DND-41 (cell line): ENCODE data around the gene KLHDC7B.

Source experiments
- EZH2 ChIP-seq: IDR thresholded peaks from 3 replicates; pipeline ENCODE4 v1.6.1; 2012; ENCODE audit warnings: borderline replicate concordance, low read depth, mild to moderate bottlenecking, moderate library complexity, low read length, inconsistent platforms; ENCODE audit not compliant: severe bottlenecking
- TF ChIP-seq, protein P1 (sequence below): IDR thresholded peaks from 2 replicates; pipeline ENCODE4 v1.5.1; 2012; ENCODE audit warnings: borderline replicate concordance, low read length, moderate library complexity, mild to moderate bottlenecking; ENCODE audit not compliant: poor library complexity, severe bottlenecking; ENCODE audit errors: extremely low read depth

DNA sequence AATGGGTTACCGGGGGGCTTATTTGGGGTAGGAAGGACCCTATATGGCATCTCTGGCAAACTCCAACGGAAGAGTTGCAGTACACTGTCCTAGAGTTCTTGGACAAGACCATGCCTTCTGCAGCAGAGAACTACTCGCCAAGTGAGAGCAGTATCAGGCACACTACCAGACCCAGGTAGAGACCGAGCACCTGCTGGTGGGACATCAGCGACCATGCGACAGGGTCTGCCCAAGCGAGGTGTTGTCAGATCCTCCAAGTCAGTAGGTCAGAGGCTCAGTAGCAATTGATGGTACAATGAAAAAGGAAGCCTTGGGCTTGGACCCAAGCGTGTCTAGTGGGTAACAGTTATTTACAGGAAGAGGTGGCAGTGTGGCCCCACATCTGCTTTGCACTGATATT is 40.1 kb downstream of the KLHDC7B start:
- TF ChIP-seq, protein P1, sequence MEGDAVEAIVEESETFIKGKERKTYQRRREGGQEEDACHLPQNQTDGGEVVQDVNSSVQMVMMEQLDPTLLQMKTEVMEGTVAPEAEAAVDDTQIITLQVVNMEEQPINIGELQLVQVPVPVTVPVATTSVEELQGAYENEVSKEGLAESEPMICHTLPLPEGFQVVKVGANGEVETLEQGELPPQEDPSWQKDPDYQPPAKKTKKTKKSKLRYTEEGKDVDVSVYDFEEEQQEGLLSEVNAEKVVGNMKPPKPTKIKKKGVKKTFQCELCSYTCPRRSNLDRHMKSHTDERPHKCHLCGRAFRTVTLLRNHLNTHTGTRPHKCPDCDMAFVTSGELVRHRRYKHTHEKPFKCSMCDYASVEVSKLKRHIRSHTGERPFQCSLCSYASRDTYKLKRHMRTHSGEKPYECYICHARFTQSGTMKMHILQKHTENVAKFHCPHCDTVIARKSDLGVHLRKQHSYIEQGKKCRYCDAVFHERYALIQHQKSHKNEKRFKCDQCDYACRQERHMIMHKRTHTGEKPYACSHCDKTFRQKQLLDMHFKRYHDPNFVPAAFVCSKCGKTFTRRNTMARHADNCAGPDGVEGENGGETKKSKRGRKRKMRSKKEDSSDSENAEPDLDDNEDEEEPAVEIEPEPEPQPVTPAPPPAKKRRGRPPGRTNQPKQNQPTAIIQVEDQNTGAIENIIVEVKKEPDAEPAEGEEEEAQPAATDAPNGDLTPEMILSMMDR, result no peak
- no peak for TF ChIP-seq EZH2
